H1 (cell line): ENCODE results near the gene PDLIM3. TPM values are rescaled to one million over a fixed set of nuclear protein-coding genes. Genes with fewer than 3 reads are reported as not detected.

Experiments
- CTCF ChIA-PET: fragments of 300-600 bp; sonication (Branson Sonifier 250); formaldehyde crosslinking; loops from one replicate; lab custom pipeline; 2021; ENCODE audit not compliant: partially characterized antibody; lab: Charles Lee
- POLR2A ChIA-PET: fragments of 300-600 bp; sonication (Branson Sonifier 250); formaldehyde crosslinking; loops from one replicate; lab custom pipeline; 2021; ENCODE audit warnings: inconsistent platforms; ENCODE audit not compliant: partially characterized antibody; lab: Charles Lee
- DNase-seq, 2 experiments: peaks; one replicate each; pipeline versions ENCODE4 v3.0.0 to v3.0.0-alpha.2; 2010 to 2022; ENCODE audit warnings: low spot score in 2 of 2, low read depth in 1 of 2, mixed read lengths in 1 of 2
- FAIRE-seq: peaks from 2 replicates; lab custom pipeline; 2011; peaks lifted over from hg19 to GRCh38; lab: Jason Lieb, UNC
- H2AFZ ChIP-seq: 2 replicates; pipeline ENCODE4 v1.8.1; 2012; ENCODE audit warnings: low read length, inconsistent platforms
- H2AK5ac ChIP-seq: 2 replicates; pipeline ENCODE4 v1.6.1; 2013; ENCODE audit warnings: low read depth, low read length
- H2BK120ac ChIP-seq: replicated peaks from 2 replicates; pipeline ENCODE3; 2013; ENCODE audit warnings: low read depth, low read length, inconsistent platforms
- H2BK12ac ChIP-seq: 2 replicates; pipeline ENCODE4 v1.6.1; 2013; ENCODE audit warnings: low read depth, low read length
- H2BK15ac ChIP-seq: 2 replicates; pipeline ENCODE4 v1.6.1; 2013; ENCODE audit warnings: low read length
- H2BK20ac ChIP-seq: 2 replicates; pipeline ENCODE4 v1.6.1; 2013; ENCODE audit warnings: low read length
- H2BK5ac ChIP-seq: 2 replicates; pipeline ENCODE4 v1.6.1; 2013; ENCODE audit warnings: low read depth, low read length
- H3K14ac ChIP-seq: 2 replicates; pipeline ENCODE4 v1.6.1; 2013; ENCODE audit warnings: inconsistent platforms; ENCODE audit not compliant: insufficient read length
- H3K18ac ChIP-seq: 2 replicates; pipeline ENCODE4 v1.6.1; 2013; ENCODE audit warnings: low read length; ENCODE audit errors: extremely low read depth
- H3K23ac ChIP-seq: 2 replicates; pipeline ENCODE4 v1.6.1; 2013; ENCODE audit warnings: inconsistent platforms; ENCODE audit not compliant: insufficient read length
- H3K23me2 ChIP-seq: 2 replicates; pipeline ENCODE4 v1.6.1; 2013; ENCODE audit warnings: low read depth, low read length
- H3K27ac ChIP-seq: 2 replicates; pipeline ENCODE4 v1.6.1; 2011; ENCODE audit warnings: low read depth, low read length, inconsistent platforms
- H3K27me3 ChIP-seq, 4 experiments: replicated peaks in 1 of 4; 1 replicate in 1 of 4; 2 replicates in 3 of 4; pipeline versions ENCODE4 v1.6.1 to v1.8.1; 2011 to 2013; ENCODE audit warnings: low read length in 3 of 4, mild to moderate bottlenecking in 3 of 4, inconsistent platforms in 2 of 4, mixed read lengths in 2 of 4, moderate library complexity in 1 of 4; ENCODE audit not compliant: control insufficient read depth in 3 of 4, insufficient read depth in 3 of 4; ENCODE audit errors: extremely low read depth in 1 of 4
- H3K36me3 ChIP-seq, 4 experiments: 2 replicates each; pipeline versions ENCODE4 v1.6.1 to v1.8.1; 2011 to 2013; ENCODE audit warnings: mild to moderate bottlenecking in 4 of 4, low read length in 3 of 4, moderate library complexity in 2 of 4, control low read depth in 1 of 4, inconsistent platforms in 1 of 4; ENCODE audit not compliant: insufficient read depth in 4 of 4, control insufficient read depth in 2 of 4
- H3K4ac ChIP-seq: replicated peaks from 2 replicates; pipeline ENCODE3; 2013; ENCODE audit warnings: low read length, low read depth, mixed read lengths, inconsistent platforms; ENCODE audit not compliant: insufficient read length
- H3K4me1 ChIP-seq, 4 experiments: replicated peaks in 1 of 4; 1 replicate in 1 of 4; 2 replicates in 3 of 4; pipeline versions ENCODE4 v1.6.1 to v1.8.1; 2011 to 2013; ENCODE audit warnings: low read length in 3 of 4, inconsistent platforms in 2 of 4, mixed read lengths in 1 of 4; ENCODE audit not compliant: insufficient read depth in 4 of 4, control insufficient read depth in 3 of 4
- H3K4me2 ChIP-seq, 2 experiments: 2 replicates each; pipeline versions ENCODE4 v1.6.1 to v1.8.1; 2011 to 2013; ENCODE audit warnings: low read depth in 2 of 2, low read length in 2 of 2, control low read depth in 1 of 2, inconsistent platforms in 1 of 2, mild to moderate bottlenecking in 1 of 2; ENCODE audit not compliant: insufficient read depth in 1 of 2
- H3K4me3 ChIP-seq, 4 experiments: fragments of 200-600, 300-600 bp in 1 of 4; sonication (generic), shearing (Covaris generic), sonication (Bioruptor Twin) in 1 of 4; 2 replicates each; pipeline versions ENCODE4 v1.5.1 to v1.8.1; 2011 to 2016; ENCODE audit warnings: low read length in 4 of 4, low read depth in 3 of 4, control low read depth in 2 of 4, inconsistent platforms in 2 of 4, mild to moderate bottlenecking in 2 of 4, mixed read lengths in 1 of 4, moderate library complexity in 1 of 4; ENCODE audit not compliant: insufficient read depth in 2 of 4; ENCODE audit errors: extremely low read depth in 1 of 4
- H3K56ac ChIP-seq: replicated peaks from 2 replicates; pipeline ENCODE3; 2013; ENCODE audit warnings: low read depth, mild to moderate bottlenecking, mixed read lengths, low read length, inconsistent platforms; ENCODE audit not compliant: insufficient read length
- H3K79me1 ChIP-seq: 2 replicates; pipeline ENCODE4 v1.6.1; 2013; ENCODE audit warnings: low read depth, low read length, control low read depth
- H3K79me2 ChIP-seq, 2 experiments: 2 replicates each; pipeline versions ENCODE4 v1.6.1 to v1.8.1; 2012 to 2013; ENCODE audit warnings: low read length in 2 of 2, mild to moderate bottlenecking in 2 of 2, inconsistent platforms in 1 of 2; ENCODE audit not compliant: insufficient read depth in 2 of 2, control insufficient read depth in 1 of 2
- H3K9ac ChIP-seq, 4 experiments: replicated peaks in 1 of 4; 1 replicate in 1 of 4; 2 replicates in 3 of 4; pipeline versions ENCODE4 v1.6.1 to v1.8.1; 2011 to 2013; ENCODE audit warnings: low read depth in 3 of 4, low read length in 3 of 4, control low read depth in 2 of 4, mild to moderate bottlenecking in 2 of 4, moderate library complexity in 2 of 4, inconsistent platforms in 1 of 4; ENCODE audit errors: extremely low read depth in 1 of 4
- H3K9me3 ChIP-seq, 2 experiments: 2 replicates each; pipeline versions ENCODE4 v1.6.1 to v1.8.1; 2012 to 2013; ENCODE audit warnings: mild to moderate bottlenecking in 2 of 2, moderate library complexity in 2 of 2, control low read depth in 1 of 2, inconsistent platforms in 1 of 2, low read depth in 1 of 2, low read length in 1 of 2, mixed read lengths in 1 of 2; ENCODE audit not compliant: insufficient read depth in 2 of 2
- H4K20me1 ChIP-seq, 2 experiments: replicated peaks in 1 of 2; 2 replicates each; pipeline versions ENCODE3 to v1.8.1; 2011 to 2013; ENCODE audit warnings: inconsistent platforms in 2 of 2, low read length in 2 of 2, mild to moderate bottlenecking in 1 of 2; ENCODE audit not compliant: insufficient read depth in 2 of 2, control insufficient read depth in 1 of 2
- H4K5ac ChIP-seq: 2 replicates; pipeline ENCODE4 v1.6.1; 2013; ENCODE audit warnings: low read length, low read depth, mixed read lengths, inconsistent platforms; ENCODE audit not compliant: insufficient read length
- H4K8ac ChIP-seq: 2 replicates; pipeline ENCODE4 v1.8.0; 2013; ENCODE audit warnings: mild to moderate bottlenecking, moderate library complexity, low read length, inconsistent platforms; ENCODE audit not compliant: insufficient read depth; ENCODE audit errors: extremely low read depth
- H4K91ac ChIP-seq: replicated peaks from 2 replicates; pipeline ENCODE3; 2013; ENCODE audit warnings: low read length, mixed read lengths, inconsistent platforms; ENCODE audit not compliant: insufficient read length
- CHD2 ChIP-seq: IDR thresholded peaks from 2 replicates; pipeline ENCODE4 v1.6.1; 2012; ENCODE audit warnings: low read length, improper control_type of control experiment
- FOSL1 ChIP-seq: IDR thresholded peaks from 2 replicates; pipeline ENCODE4 v1.6.1; 2011; ENCODE audit warnings: mild to moderate bottlenecking, low read depth, low read length, moderate library complexity; ENCODE audit not compliant: insufficient read depth
- HDAC2 ChIP-seq, 2 experiments: fragments of 300-600 bp in 1 of 2; sonication (generic) in 1 of 2; IDR thresholded peaks; 2 replicates each; pipeline ENCODE4 v1.6.1; 2011 to 2012; ENCODE audit warnings: low read depth in 2 of 2, low read length in 2 of 2, mild to moderate bottlenecking in 2 of 2, moderate library complexity in 2 of 2, borderline replicate concordance in 1 of 2, inconsistent platforms in 1 of 2
- RXRA ChIP-seq: IDR thresholded peaks from 2 replicates; pipeline ENCODE4 v1.6.1; 2011; ENCODE audit warnings: low read depth, mild to moderate bottlenecking, low read length, moderate library complexity; ENCODE audit not compliant: insufficient read depth
- WGBS, 2 experiments: shearing (Covaris generic) in 1 of 2; methylation state at CpG; one replicate each; pipeline versions ENCODE4 v1.1.6 to v1.1.7; 2013 to 2015; ENCODE audit warnings: low lambda C conversion rate in 2 of 2, mixed read lengths in 2 of 2, inconsistent platforms in 1 of 2, low coverage in 1 of 2, missing lambda C conversion rate in 1 of 2; ENCODE audit not compliant: insufficient replicate concordance in 2 of 2, insufficient coverage in 1 of 2, insufficient read length in 1 of 2; ENCODE audit errors: extremely low coverage in 1 of 2, missing lambda C conversion rate in 1 of 2; 5-methylcytosine and 5-hydroxymethylcytosine counted together
- polyA plus RNA-seq, 7 experiments: library from polyadenylated mRNA; depleted of rRNA in 3 of 7; stranded (reverse) in 5 of 7; unstranded in 2 of 7; fragments of >200 nt in 5 of 7; fragments of 200-250 nt in 2 of 7; gene quantifications; 1 replicate in 5 of 7; 2 replicates in 1 of 7; 4 replicates in 1 of 7; pipeline versions ENCODE4 v1.2.1 to v1.2.3, GENCODE V29; 2011 to 2013; ENCODE audit warnings: missing spikeins in 2 of 7, mixed read lengths in 2 of 7
- total RNA-seq: library from RNA; stranded (reverse); fragmentation: NEBNext Ultra II Directional; extraction: Animal tissue kit (Norgen Biotek cat#: 25700); gene quantifications from 2 replicates; pipeline ENCODE4 v1.2.1, GENCODE V29; 2021

Gene PDLIM3
- total and polyA plus RNA-seq, 2 of the 8 experiments (the other 6 are each of a cell fraction or from before 2014, with no cell fraction given) = 7.6 to 8.1 TPM

DNA sequence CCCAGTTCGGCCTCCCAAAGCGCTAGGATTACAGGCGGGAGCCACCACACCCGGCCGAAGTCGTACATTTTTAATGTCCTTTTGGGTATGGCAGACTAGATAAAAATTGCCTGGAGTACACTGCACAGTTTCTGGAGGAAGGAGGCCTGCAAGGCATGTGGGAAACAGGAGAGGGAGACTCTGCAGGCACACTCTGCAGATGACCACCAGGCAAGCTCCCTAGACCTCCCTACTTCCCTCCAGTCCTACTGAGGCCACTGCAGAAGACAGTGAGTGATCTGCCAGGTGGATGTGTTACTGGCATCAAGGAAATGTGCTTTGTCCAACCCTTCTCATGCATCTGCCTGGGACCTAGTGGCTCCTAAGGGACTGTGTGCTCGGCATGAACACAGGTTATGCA lies 11.4 kb downstream of the PDLIM3 start:
- H3K9me3 ChIP-seq = no peaks in the 10 kb centered on the region
- H3K4ac ChIP-seq = no peak overlapping the region
- no peak overlapping the region for H2BK120ac ChIP-seq
- H3K4me2 ChIP-seq = no peak overlapping the region
- H2AFZ ChIP-seq = no peak overlapping the region
- no peak overlapping the region for H2BK12ac ChIP-seq
- H4K8ac ChIP-seq = no peak overlapping the region
- CTCF ChIA-PET = interaction anchor here (0.5 to 1.0 kb wide), 2 partner anchors 12 to 256 kb away, joined by 3 read pairs; no protein-coding TSS in a partner anchor
- H3K79me1 ChIP-seq = no peaks in the 10 kb centered on the region
- no peaks in the 10 kb centered on the region for H4K20me1 ChIP-seq
- no peak overlapping the region for H2AK5ac ChIP-seq
- H3K27me3 ChIP-seq = no peaks in the 10 kb centered on the region
- 77% methylated on average over 7 of the region's 7 CpGs; no CpG with 5 or more reads in 1 of the 2 experiments for WGBS, 2 experiments
- no peak overlapping the region for H2BK5ac ChIP-seq
- no peak overlapping the region for H2BK20ac ChIP-seq
- no peak for DNase-seq
- H3K18ac ChIP-seq = no peak overlapping the region
- no peak overlapping the region for H3K23ac ChIP-seq
- H4K5ac ChIP-seq = no peak overlapping the region
- no peak overlapping the region for H3K27ac ChIP-seq
- no peak for FAIRE-seq
- no peak for TF ChIP-seq HDAC2 (IDR thresholded peaks at IDR 0.05; ENCODE audit: borderline replicate concordance in 1 of 2, low read depth in 2 of 2, low read length in 2 of 2)
- no peak for TF ChIP-seq CHD2
- no peak for TF ChIP-seq FOSL1
- no peak for TF ChIP-seq RXRA
- TF ChIP-seq, all 59 proteins: peak for 0
- H3K23me2 ChIP-seq = no peaks in the 10 kb centered on the region
- no peak overlapping the region for H4K91ac ChIP-seq
- no peaks in the 10 kb centered on the region for H3K4me1 ChIP-seq
- POLR2A ChIA-PET = no interaction called here
- H3K79me2 ChIP-seq = no peaks in the 10 kb centered on the region
- H3K9ac ChIP-seq = no peak overlapping the region
- no peak overlapping the region for H3K14ac ChIP-seq
- no peak overlapping the region for H3K4me3 ChIP-seq
- H3K36me3 ChIP-seq = no peaks in the 10 kb centered on the region; a peak in 1 of 8 replicates
- H3K56ac ChIP-seq = no peak overlapping the region
- no peak overlapping the region for H2BK15ac ChIP-seq
